Measurements from ENCODE around the gene SDF4. TPM values are rescaled to one million over a fixed set of nuclear protein-coding genes. Genes with fewer than 3 reads are reported as not detected.

SDF4 gene
- total and polyA plus RNA-seq, 8 donors = 50.3 to 404 (median 63.6) TPM

- H3K27ac ChIP-seq = no peak overlapping the region
- 94 to 98% (median 96%) methylated on average over 9 to 15 of the region's 15 CpGs for WGBS, 5 donors
- H3K27me3 ChIP-seq = no peaks in the 10 kb centered on the region
- H3K9me3 ChIP-seq = no peaks in the 10 kb centered on the region
- no peak for DNase-seq
- TF ChIP-seq EP300 (IDR thresholded peaks at IDR 0.05) (no peak), CTCF (IDR thresholded peaks at IDR 0.05) (no peak), POLR2AphosphoS5 (IDR thresholded peaks at IDR 0.05) (no peak), POLR2A (IDR thresholded peaks at IDR 0.05) (no peak)
- H3K4me3 ChIP-seq = no peak overlapping the region
- peaks cover 0 to 52% (median 28%) of the 10 kb centered on the region in 4 donors for H3K4me1 ChIP-seq
- intact Hi-C loops (cut with DNase I; ENCODE audit: low total_unique reads) = loop anchor here (10.0 kb wide), 1 partner anchor 49 kb away; the partner anchor contains the start of gene TTLL10
- H3K36me3 ChIP-seq = peaks cover 54 to 100% (median 100%) of the 10 kb centered on the region in 4 donors
These were observed 8.5 kb downstream of the SDF4 start for GRCh38 chr1:1223321-1223720.

- Histone ChIP-seq H3K4me1 (peaks cover 0 to 45% (median 25%) of the 10 kb centered on the region in 4 donors), H3K27ac (peak overlapping the region in 1 of 5 donors; percentile 18), H3K4me3 (no peak overlapping the region), H3K27me3 (no peaks in the 10 kb centered on the region), H3K9me3 (no peaks in the 10 kb centered on the region), H3K36me3 (peaks cover 54 to 100% (median 100%) of the 10 kb centered on the region in 4 donors)
- DNase-seq = no peak
- intact Hi-C loops (cut with DNase I; ENCODE audit: low total_unique reads) = loop anchor here (10.0 kb wide), 1 partner anchor 48 kb away; the partner anchor contains the start of gene TTLL10
- no peak for TF ChIP-seq CTCF (IDR thresholded peaks at IDR 0.05)
- no peak for TF ChIP-seq POLR2A (IDR thresholded peaks at IDR 0.05)
- TF ChIP-seq EP300 (IDR thresholded peaks at IDR 0.05) = no peak
- no peak for TF ChIP-seq POLR2AphosphoS5 (IDR thresholded peaks at IDR 0.05)
- WGBS, 5 donors = 90 to 94% (median 92%) methylated on average over 39 to 44 of the region's 44 CpGs
These were observed 9.1 kb downstream of the SDF4 start for GRCh38 chr1:1222575-1223225.

GRCh38 chr1:1221887-1222574, 9.8 kb downstream of the SDF4 start:
- Histone ChIP-seq H3K4me3 (no peak overlapping the region), H3K27me3 (no peaks in the 10 kb centered on the region), H3K4me1 (peaks cover 0 to 39% (median 24%) of the 10 kb centered on the region in 4 donors), H3K36me3 (peaks cover 52 to 100% (median 100%) of the 10 kb centered on the region in 4 donors), H3K9me3 (no peaks in the 10 kb centered on the region), H3K27ac (peak overlapping the region in 1 of 5 donors; percentile 18)
- no peak for TF ChIP-seq EP300 (IDR thresholded peaks at IDR 0.05)
- TF ChIP-seq POLR2A (IDR thresholded peaks at IDR 0.05) = no peak
- no peak for TF ChIP-seq CTCF (IDR thresholded peaks at IDR 0.05)
- TF ChIP-seq POLR2AphosphoS5 (IDR thresholded peaks at IDR 0.05) = no peak
- WGBS, 5 donors = 37 to 74% (median 57%) methylated on average over 27 to 30 of the region's 30 CpGs
- peak in 1 of 2 donors; percentile 66 for DNase-seq
- intact Hi-C loops (cut with DNase I; ENCODE audit: low total_unique reads) = loop anchor here (10.0 kb wide), 1 partner anchor 47 kb away; the partner anchor contains the start of gene TTLL10

GRCh38 chr1:1220197-1220596, 11.6 kb downstream of the SDF4 start:
- TF ChIP-seq POLR2AphosphoS5 (IDR thresholded peaks at IDR 0.05) (no peak), CTCF (IDR thresholded peaks at IDR 0.05) (no peak), EP300 (IDR thresholded peaks at IDR 0.05) (no peak), POLR2A (IDR thresholded peaks at IDR 0.05) (no peak)
- no peak overlapping the region for H3K4me3 ChIP-seq
- DNase-seq = no peak
- H3K9me3 ChIP-seq = no peaks in the 10 kb centered on the region
- intact Hi-C loops (cut with DNase I; ENCODE audit: low total_unique reads) = loop anchor here (10.0 kb wide), 1 partner anchor 45 kb away; the partner anchor contains the start of gene TTLL10
- H3K36me3 ChIP-seq = peaks cover 49 to 100% (median 99%) of the 10 kb centered on the region in 4 donors
- 84 to 95% (median 93%) methylated on average over 20 to 24 of the region's 24 CpGs for WGBS, 5 donors
- no peak overlapping the region for H3K27ac ChIP-seq
- H3K27me3 ChIP-seq = no peaks in the 10 kb centered on the region
- peaks cover 0 to 27% (median 17%) of the 10 kb centered on the region in 4 donors for H3K4me1 ChIP-seq

Data from stomach (tissue), 9 donors.